SK-MEL-5 (cell line): ENCODE data around the gene PRDM9. TPM values are rescaled to one million over a fixed set of nuclear protein-coding genes. Genes with fewer than 3 reads are reported as not detected.
"Not testable (repeated sequence)": the region's sequence is repeated elsewhere in the genome, so short reads cannot be mapped to it uniquely, and the experiment has no call there.

Experiments used
- DNase-seq: peaks from one replicate; pipeline ENCODE4 v3.0.0-alpha.2; 2016; ENCODE audit warnings: low read depth, low spot score
- in situ Hi-C: cut with HindIII; loops from 2 replicates; pipeline ENCODE4 v1.10.0; 2016; ENCODE audit warnings: low sequenced_read_pairs, high pct_unique_total_duplicates, low pct_unique_long_range_greater_than_20kb
- polyA plus RNA-seq, 2 experiments: library from polyadenylated mRNA; depleted of rRNA; stranded (reverse); fragments of >200 nt; gene quantifications; 2 replicates each; pipeline ENCODE4 v1.2.3, GENCODE V29; 2015
- total RNA-seq: library from RNA; depleted of rRNA; stranded (reverse); fragments of >200 nt; shearing (Covaris generic); gene quantifications from 2 replicates; pipeline ENCODE4 v1.2.3, GENCODE V29; 2014; rRNA removed

Gene PRDM9
- total RNA-seq, result not detected in 2 replicates
- polyA plus RNA-seq (2015; cell fraction: cytosol; rRNA removed), result 0.02 TPM in 1 of 2 replicates, not detected in the other
- not detected in 2 replicates for polyA plus RNA-seq (2015; cell fraction: nucleus; rRNA removed)

- peak; percentile 96 for DNase-seq
- in situ Hi-C loops, result no loop called here
These were observed at the start of gene PRDM9 for GRCh38 chr5:23507278-23507685. PRDM9 (plus strand) TSS chr5:23507609; CDS start chr5:23509034, 1,425 bp downstream.

GRCh38 chr5:23457780-23458179, 49.6 kb upstream of the PRDM9 start:
- in situ Hi-C loops, result no loop called here
- no peak for DNase-seq

GRCh38 chr5:23459214-23459613, 48.2 kb upstream of the PRDM9 start:
- in situ Hi-C loops, result no loop called here

GRCh38 chr5:23461576-23461975, 45.8 kb upstream of the PRDM9 start:
- in situ Hi-C loops, result no loop called here
- DNase-seq, result no peak

More at GRCh38 chr5:23459214-23459613, 48.2 kb upstream of the PRDM9 start:
- DNase-seq, result no peak

- peak; percentile 47 for DNase-seq
- in situ Hi-C loops, result no loop called here
These were observed 41.0 kb upstream of the PRDM9 start for GRCh38 chr5:23466401-23466912.

GRCh38 chr5:23468658-23469057, 38.8 kb upstream of the PRDM9 start:
- in situ Hi-C loops, result no loop called here
- no peak for DNase-seq

- DNase-seq, result no peak
- in situ Hi-C loops, result no loop called here
These were observed 33.5 kb upstream of the PRDM9 start for GRCh38 chr5:23473915-23474314.

- in situ Hi-C loops, result no loop called here
- DNase-seq, result no peak
These were observed 33.1 kb upstream of the PRDM9 start for GRCh38 chr5:23474315-23474714.

GRCh38 chr5:23476580-23476979, 30.8 kb upstream of the PRDM9 start:
- in situ Hi-C loops, result no loop called here
- no peak for DNase-seq

GRCh38 chr5:23482642-23483041, 24.8 kb upstream of the PRDM9 start:
- no peak for DNase-seq
- in situ Hi-C loops, result no loop called here

- no peak for DNase-seq
- in situ Hi-C loops, result no loop called here
These were observed 24.3 kb upstream of the PRDM9 start for GRCh38 chr5:23483090-23483489.

GRCh38 chr5:23484096-23484495, 23.3 kb upstream of the PRDM9 start:
- DNase-seq, result no peak
- in situ Hi-C loops, result no loop called here

- in situ Hi-C loops, DNase-seq: not testable (repeated sequence)
These were observed 21.2 kb upstream of the PRDM9 start for GRCh38 chr5:23486227-23486626.

- in situ Hi-C loops, result no loop called here
- DNase-seq, result no peak
These were observed 16.4 kb upstream of the PRDM9 start for GRCh38 chr5:23490993-23491392.

- DNase-seq, result no peak
- in situ Hi-C loops, result no loop called here
These were observed 12.9 kb upstream of the PRDM9 start for GRCh38 chr5:23494558-23494957.

GRCh38 chr5:23496576-23496975, 10.8 kb upstream of the PRDM9 start:
- in situ Hi-C loops, result no loop called here
- DNase-seq, result no peak

GRCh38 chr5:23506329-23507236, 826 bp upstream of the PRDM9 start:
- DNase-seq, result peak; percentile 82
- in situ Hi-C loops, result no loop called here

GRCh38 chr5:23510434-23510833, 3.0 kb downstream of the PRDM9 start:
- in situ Hi-C loops, DNase-seq: not testable (repeated sequence)

GRCh38 chr5:23522553-23522952, 15.1 kb downstream of the PRDM9 start:
- in situ Hi-C loops, result no loop called here
- DNase-seq, result no peak
